Mesothelial cell of epicardium (in vitro differentiated cells): Measurements from ENCODE around the gene LDAH. TPM values are rescaled to one million over a fixed set of nuclear protein-coding genes. Genes with fewer than 3 reads are reported as not detected.

Experiments
- DNase-seq, 2 experiments: peaks; one replicate each; pipeline ENCODE4 v3.0.0; 2021; ENCODE audit warnings: low spot score in 2 of 2; ENCODE audit not compliant: unreplicated experiment in 2 of 2
- H3K27ac Mint-ChIP-seq: 2 replicates; pipeline ENCODE4 v1.8.0; 2021; ENCODE audit warnings: mixed read lengths
- H3K27me3 Mint-ChIP-seq: 2 replicates; pipeline ENCODE4 v1.8.0; 2021; ENCODE audit warnings: low read depth, mixed read lengths
- H3K36me3 Mint-ChIP-seq: 2 replicates; pipeline ENCODE4 v1.8.0; 2021; ENCODE audit warnings: mixed read lengths
- H3K4me1 Mint-ChIP-seq: 2 replicates; pipeline ENCODE4 v1.8.0; 2021; ENCODE audit warnings: mixed read lengths
- H3K4me3 Mint-ChIP-seq: 2 replicates; pipeline ENCODE4 v1.8.0; 2021; ENCODE audit warnings: mild to moderate bottlenecking, moderate library complexity, mixed read lengths
- H3K9me3 Mint-ChIP-seq: 2 replicates; pipeline ENCODE4 v1.8.0; 2021; ENCODE audit warnings: mixed read lengths
- CTCF ChIP-seq: fragments of 200-600 bp; sonication (generic); IDR thresholded peaks from one replicate; pipeline ENCODE4 v1.5.0; 2021; ENCODE audit warnings: antibody characterized with exemption; ENCODE audit not compliant: unreplicated experiment
- total RNA-seq: library from RNA; stranded (reverse); gene quantifications from 3 replicates; pipeline ENCODE4 v1.2.1, GENCODE V29; 2021

Gene LDAH
- total RNA-seq, 1 donor from 2014 or later, result 28.9 TPM

- H3K9me3 Mint-ChIP-seq, result peaks cover 4% of the 10 kb centered on the region
- H3K27me3 Mint-ChIP-seq, result no peaks in the 10 kb centered on the region
- TF ChIP-seq CTCF, result no peak
- DNase-seq, result no peak
- H3K27ac Mint-ChIP-seq, result peak overlapping the region; percentile 85
- H3K4me1 Mint-ChIP-seq, result peaks cover 15% of the 10 kb centered on the region
- no peak overlapping the region for H3K4me3 Mint-ChIP-seq
- H3K36me3 Mint-ChIP-seq, result peaks cover 25% of the 10 kb centered on the region
These were observed 94.7 kb downstream of the LDAH start for GRCh38 chr2:20728114-20728758.

- H3K27me3 Mint-ChIP-seq, result no peaks in the 10 kb centered on the region
- no peak for DNase-seq
- TF ChIP-seq CTCF, result no peak
- no peak overlapping the region for H3K27ac Mint-ChIP-seq
- peaks cover 14% of the 10 kb centered on the region for H3K9me3 Mint-ChIP-seq
- peaks cover 15% of the 10 kb centered on the region for H3K4me1 Mint-ChIP-seq
- peaks cover 34% of the 10 kb centered on the region for H3K36me3 Mint-ChIP-seq
- H3K4me3 Mint-ChIP-seq, result no peak overlapping the region
These were observed 96.0 kb downstream of the LDAH start for GRCh38 chr2:20726913-20727312.

- Mint-ChIP-seq H3K9me3 (peaks cover 25% of the 10 kb centered on the region), H3K4me1 (peaks cover 15% of the 10 kb centered on the region), H3K27ac (peak overlapping the region; percentile 33), H3K36me3 (peaks cover 45% of the 10 kb centered on the region), H3K4me3 (no peak overlapping the region), H3K27me3 (no peaks in the 10 kb centered on the region)
- no peak for DNase-seq
- no peak for TF ChIP-seq CTCF
These were observed 97.1 kb downstream of the LDAH start for GRCh38 chr2:20725782-20726181.

- H3K9me3 Mint-ChIP-seq, result peaks cover 37% of the 10 kb centered on the region
These were observed 98.3 kb downstream of the LDAH start for GRCh38 chr2:20724500-20725053.

GRCh38 chr2:20723543-20723942 lies 99.4 kb downstream of the LDAH start:
- H3K9me3 Mint-ChIP-seq, result peaks cover 45% of the 10 kb centered on the region
- no peak overlapping the region for H3K4me3 Mint-ChIP-seq
- H3K4me1 Mint-ChIP-seq, result peaks cover 11% of the 10 kb centered on the region
- no peaks in the 10 kb centered on the region for H3K27me3 Mint-ChIP-seq
- no peak for DNase-seq
- TF ChIP-seq CTCF, result no peak
- no peak overlapping the region for H3K27ac Mint-ChIP-seq
- peaks cover 62% of the 10 kb centered on the region for H3K36me3 Mint-ChIP-seq

More at GRCh38 chr2:20724500-20725053, 98.3 kb downstream of the LDAH start:
- DNase-seq, result no peak
- Mint-ChIP-seq H3K4me3 (no peak overlapping the region), H3K27ac (no peak overlapping the region), H3K36me3 (peaks cover 55% of the 10 kb centered on the region), H3K27me3 (no peaks in the 10 kb centered on the region), H3K4me1 (peaks cover 15% of the 10 kb centered on the region)
- no peak for TF ChIP-seq CTCF
